ENCODE results near the gene VAPA.

- TF ChIP-seq CTCF (IDR thresholded peaks at IDR 0.05; ENCODE audit: low read length), result no peak
- TF ChIP-seq EZH2 (IDR thresholded peaks at IDR 0.05; ENCODE audit: borderline replicate concordance, low read length), result no peak
Measured at GRCh38 chr18:9961041-9961440, 47.2 kb downstream of the VAPA start.

Data from OCI-LY1 (cell line).